Common myeloid progenitor, CD34-positive (primary cell): ENCODE measurements around the gene SPATA9.

ENCODE experiments used
- CTCF ChIA-PET: fragments of 350-600 bp; sonication (Branson Sonifier 250); formaldehyde crosslinking; loops from one replicate; lab custom pipeline; 2021; ENCODE audit warnings: antibody characterized with exemption; lab: Charles Lee
- POLR2A ChIA-PET: fragments of 350-600 bp; sonication (Branson Sonifier 250); formaldehyde crosslinking; loops from one replicate; lab custom pipeline; 2021; ENCODE audit warnings: antibody characterized with exemption; lab: Charles Lee
- DNase-seq, 3 donors: peaks; one replicate each; pipeline versions ENCODE4 v3.0.0 to v3.0.0-alpha.2; 2013
- H3K27ac ChIP-seq, 2 experiments: 1 replicate in 1 of 2; 2 replicates in 1 of 2; pipeline ENCODE4 v1.7.0; 2013; ENCODE audit warnings: inconsistent platforms in 2 of 2, low read length in 2 of 2, mild to moderate bottlenecking in 2 of 2, low read depth in 1 of 2, moderate library complexity in 1 of 2; ENCODE audit not compliant: severe bottlenecking in 2 of 2, insufficient read depth in 1 of 2, poor library complexity in 1 of 2
- H3K27me3 ChIP-seq, 5 experiments: replicated peaks in 2 of 5; 1 replicate in 3 of 5; 2 replicates in 2 of 5; pipeline versions ENCODE4 v1.6.1 to v1.7.0; 2013; ENCODE audit warnings: low read length in 4 of 5, mild to moderate bottlenecking in 2 of 5, moderate library complexity in 2 of 5, inconsistent platforms in 1 of 5; ENCODE audit not compliant: insufficient read depth in 5 of 5, control insufficient read depth in 4 of 5
- H3K36me3 ChIP-seq, 4 experiments: 1 replicate in 2 of 4; 2 replicates in 2 of 4; pipeline versions ENCODE4 v1.6.1 to v1.7.0; 2013; ENCODE audit warnings: low read length in 3 of 4, control low read depth in 1 of 4, mild to moderate bottlenecking in 1 of 4; ENCODE audit not compliant: control insufficient read depth in 4 of 4, insufficient read depth in 4 of 4
- H3K4me1 ChIP-seq, 4 experiments: 1 replicate in 3 of 4; 2 replicates in 1 of 4; pipeline versions ENCODE4 v1.6.1 to v1.7.1; 2013; ENCODE audit warnings: low read length in 3 of 4, mild to moderate bottlenecking in 3 of 4, control low read depth in 1 of 4, inconsistent platforms in 1 of 4, moderate library complexity in 1 of 4; ENCODE audit not compliant: control insufficient read depth in 4 of 4, insufficient read depth in 4 of 4; ENCODE audit errors: control extremely low read depth in 1 of 4
- H3K4me3 ChIP-seq, 7 experiments: 1 replicate in 4 of 7; 2 replicates in 3 of 7; pipeline versions ENCODE4 v1.5.1 to v1.7.0; 2013; ENCODE audit warnings: mild to moderate bottlenecking in 7 of 7, low read length in 6 of 7, moderate library complexity in 6 of 7, inconsistent platforms in 2 of 7, low read depth in 2 of 7, control low read depth in 1 of 7; ENCODE audit not compliant: insufficient read depth in 4 of 7, control insufficient read depth in 1 of 7; ENCODE audit errors: extremely low read depth in 1 of 7
- H3K9me3 ChIP-seq, 5 experiments: 1 replicate in 4 of 5; 2 replicates in 1 of 5; pipeline versions ENCODE4 v1.6.1 to v1.7.1; 2013; ENCODE audit warnings: low read length in 4 of 5, mild to moderate bottlenecking in 2 of 5, inconsistent platforms in 1 of 5, low read depth in 1 of 5, moderate library complexity in 1 of 5; ENCODE audit not compliant: control insufficient read depth in 4 of 5, insufficient read depth in 2 of 5; ENCODE audit errors: control extremely low read depth in 1 of 5
- WGBS: methylation state at CpG from one replicate; pipeline ENCODE4 v1.1.5; 2013; ENCODE audit not compliant: insufficient coverage; 5-methylcytosine and 5-hydroxymethylcytosine counted together

Gene SPATA9

GRCh38 chr5:95631991-95632675, 50.7 kb downstream of the SPATA9 start:
- Histone ChIP-seq H3K27ac (no peak overlapping the region), H3K4me1 (peaks cover 0 to 4% (median 0%) of the 10 kb centered on the region in 4 experiments), H3K27me3 (no peaks in the 10 kb centered on the region), H3K4me3 (no peak overlapping the region), H3K36me3 (no peaks in the 10 kb centered on the region), H3K9me3 (peaks cover 0 to 3% (median 0%) of the 10 kb centered on the region in 5 experiments)
- 66% methylated on average over 3 of the region's 4 CpGs for WGBS
- DNase-seq, result peak in 2 of 3 donors; percentile 66 to 80
- ChIA-PET CTCF (interaction anchor here (1.7 to 2.2 kb wide), 3 partner anchors 9 to 15 kb away, joined by 5 to 14 read pairs (median 5); partner anchors contain the start of gene RFESD), POLR2A (no interaction called here)

GRCh38 chr5:95631255-95631958, 51.4 kb downstream of the SPATA9 start:
- H3K27me3 ChIP-seq, result no peaks in the 10 kb centered on the region
- H3K4me1 ChIP-seq, result peaks cover 0 to 4% (median 0%) of the 10 kb centered on the region in 4 experiments
- H3K36me3 ChIP-seq, result no peaks in the 10 kb centered on the region
- ChIA-PET CTCF (interaction anchor here (1.0 to 2.2 kb wide), 5 partner anchors 9 to 75 kb away, joined by 3 to 14 read pairs (median 5); partner anchors contain the start of gene RFESD), POLR2A (no interaction called here)
- no peak overlapping the region for H3K4me3 ChIP-seq
- peaks cover 0 to 3% (median 0%) of the 10 kb centered on the region in 5 experiments for H3K9me3 ChIP-seq
- no peak overlapping the region for H3K27ac ChIP-seq
- no CpG with 5 or more reads among the region's 2 CpGs for WGBS
- DNase-seq, result no peak

- H3K4me1 ChIP-seq, result peaks cover 0 to 4% (median 0%) of the 10 kb centered on the region in 4 experiments
- no peak for DNase-seq
- no peaks in the 10 kb centered on the region for H3K27me3 ChIP-seq
- no peaks in the 10 kb centered on the region for H3K36me3 ChIP-seq
- WGBS, result 89% methylated on average over 2 of the region's 5 CpGs
- POLR2A ChIA-PET, result no interaction called here
- H3K4me3 ChIP-seq, result no peak overlapping the region
- H3K27ac ChIP-seq, result no peak overlapping the region
- CTCF ChIA-PET, result interaction anchor here (1.0 to 2.2 kb wide), 4 partner anchors 13 to 74 kb away, joined by 3 to 5 read pairs (median 4); partner anchors contain the start of gene RFESD
- peaks cover 0 to 3% (median 0%) of the 10 kb centered on the region in 5 experiments for H3K9me3 ChIP-seq
Measured at GRCh38 chr5:95630394-95630917, 52.3 kb downstream of the SPATA9 start.

- no peaks in the 10 kb centered on the region for H3K27me3 ChIP-seq
- no peak for DNase-seq
- no peak overlapping the region for H3K27ac ChIP-seq
- peaks cover 0 to 3% (median 0%) of the 10 kb centered on the region in 5 experiments for H3K9me3 ChIP-seq
- 100% methylated on average over 1 of the region's 1 CpG for WGBS
- H3K36me3 ChIP-seq, result no peaks in the 10 kb centered on the region
- no peak overlapping the region for H3K4me3 ChIP-seq
- CTCF ChIA-PET, result interaction anchor here (0.6 to 1.4 kb wide), 3 partner anchors 13 to 153 kb away, joined by 3 to 5 read pairs (median 3); partner anchors contain the start of gene RFESD
- POLR2A ChIA-PET, result no interaction called here
- H3K4me1 ChIP-seq, result peaks cover 0 to 4% (median 0%) of the 10 kb centered on the region in 4 experiments
Measured at GRCh38 chr5:95628933-95629332, 53.9 kb downstream of the SPATA9 start.

- POLR2A ChIA-PET, result no interaction called here
Measured at GRCh38 chr5:95627971-95628810, 54.6 kb downstream of the SPATA9 start.

GRCh38 chr5:95626701-95627100, 56.1 kb downstream of the SPATA9 start:
- no peak overlapping the region for H3K27ac ChIP-seq
- H3K4me3 ChIP-seq, result no peak overlapping the region
- peaks cover 9 to 16% (median 15%) of the 10 kb centered on the region in 4 experiments for H3K4me1 ChIP-seq
- H3K36me3 ChIP-seq, result no peaks in the 10 kb centered on the region
- no peak for DNase-seq
- ChIA-PET POLR2A (no interaction called here), CTCF (interaction anchor here (1.2 kb wide), 1 partner anchor 17 kb away, joined by 3 read pairs; no protein-coding TSS in a partner anchor)
- no CpG with 5 or more reads among the region's 1 CpG for WGBS
- H3K27me3 ChIP-seq, result no peaks in the 10 kb centered on the region
- H3K9me3 ChIP-seq, result no peaks in the 10 kb centered on the region

More at GRCh38 chr5:95627971-95628810, 54.6 kb downstream of the SPATA9 start:
- no peak for DNase-seq
- H3K4me1 ChIP-seq, result peaks cover 0 to 5% (median under 1%) of the 10 kb centered on the region in 4 experiments
- H3K36me3 ChIP-seq, result no peaks in the 10 kb centered on the region
- no peak overlapping the region for H3K27ac ChIP-seq
- no peak overlapping the region for H3K4me3 ChIP-seq
- H3K9me3 ChIP-seq, result peaks cover 0 to 3% (median 0%) of the 10 kb centered on the region in 5 experiments
- no peaks in the 10 kb centered on the region for H3K27me3 ChIP-seq
- CTCF ChIA-PET, result interaction anchor here (1.0 to 1.4 kb wide), 3 partner anchors 14 to 18 kb away, joined by 3 to 5 read pairs (median 3); partner anchors contain the start of gene RFESD
- 81% methylated on average over 3 of the region's 4 CpGs for WGBS
